Superior temporal gyrus (tissue), 1 donor: ENCODE data around the gene DNALI1.
"Not testable (repeated sequence)": the region's sequence is repeated elsewhere in the genome, so short reads cannot be mapped to it uniquely, and the experiment has no call there.

Experiments
- DNase-seq: peaks from one replicate; pipeline ENCODE4 v3.0.0-alpha.2; 2016; ENCODE audit errors: extremely low spot score

Gene DNALI1

GRCh38 chr1:37556712-37557196 is at the start of gene DNALI1:
Gene DNALI1 (plus strand): TSS chr1:37556940. CDS start chr1:37556995, 55 bp downstream.
- DNase-seq: peak; percentile 73

- no peak for DNase-seq
Measured at GRCh38 chr1:37509181-37509580, 47.6 kb upstream of the DNALI1 start.

- no peak for DNase-seq
Measured at GRCh38 chr1:37513795-37514349, 42.9 kb upstream of the DNALI1 start.

- peak; percentile 81 for DNase-seq
Measured at GRCh38 chr1:37514350-37515184, 42.2 kb upstream of the DNALI1 start, which contains the start of gene MEAF6. Gene MEAF6 (minus strand): TSS chr1:37514766. CDS start chr1:37514746, 20 bp downstream.

GRCh38 chr1:37515185-37516034 is 41.3 kb upstream of the DNALI1 start:
- no peak for DNase-seq

GRCh38 chr1:37517569-37517968 is 39.2 kb upstream of the DNALI1 start:
- DNase-seq: no peak

- not testable (repeated sequence) for DNase-seq
Measured at GRCh38 chr1:37518241-37518640, 38.5 kb upstream of the DNALI1 start.

GRCh38 chr1:37518929-37519328 is 37.8 kb upstream of the DNALI1 start:
- not testable (repeated sequence) for DNase-seq

- DNase-seq: no peak
Measured at GRCh38 chr1:37519613-37520012, 37.1 kb upstream of the DNALI1 start.

GRCh38 chr1:37529888-37530287 is 26.9 kb upstream of the DNALI1 start:
- not testable (repeated sequence) for DNase-seq

- not testable (repeated sequence) for DNase-seq
Measured at GRCh38 chr1:37532418-37533156, 24.2 kb upstream of the DNALI1 start.

GRCh38 chr1:37533317-37534093 is 23.2 kb upstream of the DNALI1 start:
- DNase-seq: no peak

GRCh38 chr1:37537378-37537777 is 19.4 kb upstream of the DNALI1 start:
- no peak for DNase-seq

- not testable (repeated sequence) for DNase-seq
Measured at GRCh38 chr1:37539154-37539553, 17.6 kb upstream of the DNALI1 start.

- no peak for DNase-seq
Measured at GRCh38 chr1:37540036-37540785, 16.5 kb upstream of the DNALI1 start.

- no peak for DNase-seq
Measured at GRCh38 chr1:37544530-37544929, 12.2 kb upstream of the DNALI1 start.

GRCh38 chr1:37545019-37545418 is 11.7 kb upstream of the DNALI1 start:
- DNase-seq: no peak

- no peak for DNase-seq
Measured at GRCh38 chr1:37549341-37549740, 7.4 kb upstream of the DNALI1 start.

GRCh38 chr1:37553598-37553926 is 3.2 kb upstream of the DNALI1 start:
- DNase-seq: no peak
